GM23248 (cell line): ENCODE results near the gene CHIT1. TPM values are rescaled to one million over a fixed set of nuclear protein-coding genes. Genes with fewer than 3 reads are reported as not detected.

Experiments
- DNase-seq: peaks from one replicate; pipeline ENCODE4 v3.0.0-alpha.2; 2015
- H2AFZ ChIP-seq: fragments of 200-600 bp; sonication (generic); 2 replicates; pipeline ENCODE4 v1.6.1; 2016; ENCODE audit warnings: antibody characterized with exemption
- H3F3A ChIP-seq: fragments of 200-600 bp; sonication (generic); 2 replicates; pipeline ENCODE4 v1.6.1; 2016; ENCODE audit warnings: mild to moderate bottlenecking, antibody characterized with exemption, mixed run types; ENCODE audit not compliant: insufficient read depth
- H3K27ac ChIP-seq: fragments of 200-600 bp; sonication (generic); 2 replicates; pipeline ENCODE4 v1.5.1; 2016; ENCODE audit warnings: mild to moderate bottlenecking
- H3K27me3 ChIP-seq: fragments of 200-600 bp; sonication (generic); replicated peaks from 2 replicates; pipeline ENCODE4 v1.6.1; 2016; ENCODE audit warnings: mild to moderate bottlenecking; ENCODE audit not compliant: insufficient read depth
- H3K36me3 ChIP-seq: fragments of 200-600 bp; sonication (generic); 2 replicates; pipeline ENCODE4 v1.6.1; 2016; ENCODE audit warnings: low read depth, mild to moderate bottlenecking
- H3K4me1 ChIP-seq: fragments of 200-600 bp; sonication (generic); 2 replicates; pipeline ENCODE4 v1.6.1; 2016; ENCODE audit warnings: mild to moderate bottlenecking; ENCODE audit not compliant: insufficient read depth
- H3K4me2 ChIP-seq: fragments of 200-600 bp; sonication (generic); one replicate; pipeline ENCODE4 v1.6.1; 2016; ENCODE audit warnings: mild to moderate bottlenecking; ENCODE audit not compliant: unreplicated experiment
- H3K4me3 ChIP-seq: fragments of 200-600 bp; sonication (generic); 2 replicates; pipeline ENCODE4 v1.5.1; 2016; ENCODE audit warnings: mild to moderate bottlenecking
- H3K79me2 ChIP-seq: fragments of 200-600 bp; sonication (generic); 2 replicates; pipeline ENCODE4 v1.6.1; 2016; ENCODE audit warnings: mild to moderate bottlenecking; ENCODE audit not compliant: insufficient read depth
- H3K9ac ChIP-seq: fragments of 200-600 bp; sonication (generic); 2 replicates; pipeline ENCODE4 v1.6.1; 2016; ENCODE audit warnings: mild to moderate bottlenecking
- H3K9me2 ChIP-seq: fragments of 200-600 bp; sonication (generic); 2 replicates; pipeline ENCODE4 v1.6.1; 2016; ENCODE audit warnings: mixed run types, mild to moderate bottlenecking, moderate library complexity; ENCODE audit not compliant: insufficient read depth
- H3K9me3 ChIP-seq: fragments of 200-600 bp; sonication (generic); one replicate; pipeline ENCODE4 v1.6.1; 2017; ENCODE audit warnings: low read depth
- H4K20me1 ChIP-seq: fragments of 200-600 bp; sonication (generic); 2 replicates; pipeline ENCODE4 v1.6.0; 2016; ENCODE audit not compliant: insufficient read depth
- EZH2 ChIP-seq: fragments of 200-600 bp; sonication (generic); IDR thresholded peaks from 2 replicates; pipeline ENCODE4 v1.6.1; 2018; ENCODE audit warnings: antibody characterized with exemption, mild to moderate bottlenecking; ENCODE audit not compliant: insufficient read depth, poor library complexity, severe bottlenecking
- EZH2phosphoT487 ChIP-seq: fragments of 200-600 bp; sonication (generic); IDR thresholded peaks from 2 replicates; pipeline ENCODE4 v1.6.1; 2018; ENCODE audit warnings: antibody characterized with exemption, moderate library complexity, mild to moderate bottlenecking, low read depth; ENCODE audit not compliant: insufficient read depth
- WGBS, 2 experiments: methylation state at CpG; one replicate each; pipeline ENCODE4 v1.1.6; 2015 to 2017; ENCODE audit warnings: low lambda C conversion rate in 2 of 2, low coverage in 1 of 2; ENCODE audit errors: missing lambda C conversion rate in 2 of 2; 5-methylcytosine and 5-hydroxymethylcytosine counted together
- in situ Hi-C: fragments of 300-500 bp; cut with MboI; formaldehyde crosslinking; loops from 2 replicates; pipeline ENCODE4 v1.15.0; 2020
- polyA plus RNA-seq: library from polyadenylated mRNA; unstranded; fragments of >200 nt; fragmentation: Nextera tagmentation; extraction: Ambion mirVana; gene quantifications from 2 replicates; pipeline ENCODE4 v1.2.1, GENCODE V29; 2016
- total RNA-seq: library from RNA; depleted of rRNA; stranded (reverse); fragments of >200 nt; shearing (Covaris generic); gene quantifications from 2 replicates; pipeline ENCODE4 v1.2.3, GENCODE V29; 2014

CHIT1 gene
- total and polyA plus RNA-seq, 2 experiments from 2014 or later, result not detected

- in situ Hi-C loops, result loop anchor here (10.0 kb wide), 1 partner anchor 102 kb away; no protein-coding TSS in a partner anchor
- TF ChIP-seq EZH2phosphoT487, result no peak
- no peak for TF ChIP-seq EZH2
- no peak overlapping the region for H3K4me2 ChIP-seq
- peak; percentile 71 for DNase-seq
- H3K36me3 ChIP-seq, result no peaks in the 10 kb centered on the region
- no peaks in the 10 kb centered on the region for H3K9me3 ChIP-seq
- no peaks in the 10 kb centered on the region for H3K79me2 ChIP-seq
- peaks cover 8% of the 10 kb centered on the region; the same call in 1 of the 2 replicates for H3K27me3 ChIP-seq
- no peaks in the 10 kb centered on the region for H4K20me1 ChIP-seq
- WGBS, 2 experiments, result 29% methylated on average over 19 of the region's 19 CpGs
- H3K9me2 ChIP-seq, result no peaks in the 10 kb centered on the region
- no peak overlapping the region for H2AFZ ChIP-seq
- H3K4me1 ChIP-seq, result no peaks in the 10 kb centered on the region
- no peak overlapping the region for H3K9ac ChIP-seq
- no peak overlapping the region for H3K27ac ChIP-seq
- no peaks in the 10 kb centered on the region for H3F3A ChIP-seq
- no peak overlapping the region for H3K4me3 ChIP-seq
These were observed 13.0 kb downstream of the CHIT1 start for GRCh38 chr1:203216274-203217138.

- 51 to 62% methylated on average over 9 of the region's 9 CpGs for WGBS, 2 experiments
These were observed 13.9 kb downstream of the CHIT1 start for GRCh38 chr1:203215573-203215972.

GRCh38 chr1:203214871-203215270, 14.6 kb downstream of the CHIT1 start:
- H3K36me3 ChIP-seq, result no peaks in the 10 kb centered on the region
- no peak for DNase-seq
- H3F3A ChIP-seq, result no peaks in the 10 kb centered on the region
- WGBS, 2 experiments, result 75 to 83% methylated on average over 7 of the region's 7 CpGs
- H3K27me3 ChIP-seq, result peaks cover 4% of the 10 kb centered on the region; the same call in 1 of the 2 replicates
- TF ChIP-seq EZH2phosphoT487, result no peak
- TF ChIP-seq EZH2, result no peak
- no peak overlapping the region for H3K27ac ChIP-seq
- H3K9me2 ChIP-seq, result no peaks in the 10 kb centered on the region
- H3K4me2 ChIP-seq, result no peak overlapping the region
- in situ Hi-C loops, result loop anchor here (10.0 kb wide), 1 partner anchor 100 kb away; no protein-coding TSS in a partner anchor
- no peaks in the 10 kb centered on the region for H3K4me1 ChIP-seq
- H3K4me3 ChIP-seq, result no peak overlapping the region
- no peaks in the 10 kb centered on the region for H3K9me3 ChIP-seq
- H3K79me2 ChIP-seq, result no peaks in the 10 kb centered on the region
- H4K20me1 ChIP-seq, result no peaks in the 10 kb centered on the region
- no peak overlapping the region for H3K9ac ChIP-seq
- no peak overlapping the region for H2AFZ ChIP-seq

More at GRCh38 chr1:203215573-203215972, 13.9 kb downstream of the CHIT1 start:
- TF ChIP-seq EZH2phosphoT487 (no peak), EZH2 (no peak)
- H3K9me3 ChIP-seq, result no peaks in the 10 kb centered on the region
- H3K4me3 ChIP-seq, result no peak overlapping the region
- DNase-seq, result no peak
- no peaks in the 10 kb centered on the region for H4K20me1 ChIP-seq
- in situ Hi-C loops, result loop anchor here (10.0 kb wide), 1 partner anchor 101 kb away; no protein-coding TSS in a partner anchor
- no peak overlapping the region for H3K9ac ChIP-seq
- H2AFZ ChIP-seq, result no peak overlapping the region
- no peaks in the 10 kb centered on the region for H3K79me2 ChIP-seq
- no peaks in the 10 kb centered on the region for H3K9me2 ChIP-seq
- no peak overlapping the region for H3K27ac ChIP-seq
- no peaks in the 10 kb centered on the region for H3F3A ChIP-seq
- no peaks in the 10 kb centered on the region for H3K4me1 ChIP-seq
- H3K27me3 ChIP-seq, result peaks cover 4% of the 10 kb centered on the region; the same call in 1 of the 2 replicates
- no peaks in the 10 kb centered on the region for H3K36me3 ChIP-seq
- H3K4me2 ChIP-seq, result no peak overlapping the region

- Histone ChIP-seq H3F3A (no peaks in the 10 kb centered on the region), H3K36me3 (no peaks in the 10 kb centered on the region), H3K4me1 (no peaks in the 10 kb centered on the region), H3K9ac (no peak overlapping the region), H2AFZ (no peak overlapping the region), H3K9me2 (no peaks in the 10 kb centered on the region), H3K79me2 (no peaks in the 10 kb centered on the region), H3K27me3 (no peaks in the 10 kb centered on the region), H3K9me3 (no peaks in the 10 kb centered on the region), H3K4me2 (no peak overlapping the region), H4K20me1 (no peaks in the 10 kb centered on the region), H3K27ac (no peak overlapping the region), H3K4me3 (no peak overlapping the region)
- in situ Hi-C loops, result loop anchor here (10.0 kb wide), 1 partner anchor 98 kb away; no protein-coding TSS in a partner anchor
- TF ChIP-seq EZH2phosphoT487 (no peak), EZH2 (no peak)
- DNase-seq, result no peak
- WGBS, 2 experiments, result 72 to 80% methylated on average over 6 of the region's 6 CpGs
These were observed 16.3 kb downstream of the CHIT1 start for GRCh38 chr1:203213126-203213525.
